Ovary (tissue), 9 donors: ENCODE data around the gene NCR1. TPM values are rescaled to one million over a fixed set of nuclear protein-coding genes. Genes with fewer than 3 reads are reported as not detected.
"Not testable (repeated sequence)": the region's sequence is repeated elsewhere in the genome, so short reads cannot be mapped to it uniquely, and the experiment has no call there.

Source experiments
- DNase-seq, 5 donors: peaks; one replicate each; pipeline ENCODE4 v3.0.0-alpha.2; 2019 to 2020
- H3K27ac ChIP-seq, 2 donors: fragments of 200-600 bp; one replicate each; pipeline versions ENCODE4 v1.5.1 to v1.8.0; 2019 to 2022
- H3K27me3 ChIP-seq: fragments of 200-600 bp; one replicate; pipeline ENCODE4 v1.8.0; 2022
- H3K36me3 ChIP-seq: fragments of 200-600 bp; sonication (generic); one replicate; pipeline ENCODE4 v1.5.1; 2019
- H3K4me1 ChIP-seq: one replicate; pipeline ENCODE4 v1.8.1; 2013; ENCODE audit warnings: mild to moderate bottlenecking, moderate library complexity; ENCODE audit not compliant: insufficient read depth
- H3K4me3 ChIP-seq: fragments of 200-600 bp; sonication (generic); one replicate; pipeline ENCODE4 v1.5.1; 2017
- H3K9me3 ChIP-seq, 2 donors: fragments of 200-600 bp in 1 of 2; sonication (generic) in 1 of 2; one replicate each; pipeline versions ENCODE4 v1.5.1 to v1.8.1; 2013 to 2019; ENCODE audit warnings: mild to moderate bottlenecking in 1 of 2, moderate library complexity in 1 of 2
- CTCF ChIP-seq, 3 donors: fragments of 450-650 bp in 2 of 3; fragments of 200-600 bp in 1 of 3; IDR thresholded peaks; one replicate each; pipeline versions ENCODE4 v1.5.1 to v1.8.0; 2016 to 2022; ENCODE audit warnings: antibody characterized with exemption in 3 of 3, mild to moderate bottlenecking in 1 of 3
- EP300 ChIP-seq: sonication (generic); formaldehyde crosslinking; IDR thresholded peaks from one replicate; pipeline ENCODE4 v1.6.1; 2017; ENCODE audit warnings: antibody characterized with exemption
- POLR2A ChIP-seq: fragments of 450-650 bp; IDR thresholded peaks from one replicate; pipeline ENCODE4 v1.6.1; 2017; ENCODE audit warnings: antibody characterized with exemption, mild to moderate bottlenecking, moderate library complexity
- WGBS, 3 donors: extraction: QIAGEN DNeasy Blood & Tissue Kit in 1 of 3; methylation state at CpG; one replicate each; pipeline versions ENCODE4 v1.1.5 to v1.1.7; 2013 to 2017; 5-methylcytosine and 5-hydroxymethylcytosine counted together
- intact Hi-C, 4 donors: fragments of 100-400 bp; cut with DNase I; formaldehyde crosslinking; loops; one replicate each; pipeline versions ENCODE4 v1.11.0 to v1.15.1; 2022 to 2023
- polyA plus RNA-seq, 2 donors: library from polyadenylated mRNA; stranded (reverse); fragments of 200-250 nt in 1 of 2; fragments of 350-450 nt in 1 of 2; fragmentation: Illumina TruSeq in 1 of 2; extraction: RNeasy Lipid Tissue Mini Kit (QIAGEN cat#74804) in 1 of 2; gene quantifications; one replicate each; pipeline ENCODE4 v1.2.3, GENCODE V29; 2013 to 2014
- total RNA-seq, 7 donors: library from RNA; depleted of rRNA in 2 of 7; stranded (reverse); fragments of >200 nt in 2 of 7; fragmentation: NEBNext Ultra II Directional in 3 of 7; extraction: Animal tissue kit (Norgen Biotek cat#: 25700) in 3 of 7; gene quantifications; one replicate each; pipeline versions ENCODE4 v1.1.0 to v1.2.4, GENCODE V29; 2016 to 2023
- donor health status: DM: no; HTN: no; CAD: no; lungs with moderate emphysema.
- donor health status: DM: no; HTN: no; CAD: no.
- donor health status: Bipolar disorder and iron deficiency.
- donor health status: DM: yes; HTN: yes; CAD: no.
- donor health status: DM: no; HTN: no; CAD: no.
- donor health status: DM: yes; HTN: yes; CAD: no.

The NCR1 gene
- total and polyA plus RNA-seq, 9 donors: 0.33 to 0.66 TPM; not detected in 7

DNA sequence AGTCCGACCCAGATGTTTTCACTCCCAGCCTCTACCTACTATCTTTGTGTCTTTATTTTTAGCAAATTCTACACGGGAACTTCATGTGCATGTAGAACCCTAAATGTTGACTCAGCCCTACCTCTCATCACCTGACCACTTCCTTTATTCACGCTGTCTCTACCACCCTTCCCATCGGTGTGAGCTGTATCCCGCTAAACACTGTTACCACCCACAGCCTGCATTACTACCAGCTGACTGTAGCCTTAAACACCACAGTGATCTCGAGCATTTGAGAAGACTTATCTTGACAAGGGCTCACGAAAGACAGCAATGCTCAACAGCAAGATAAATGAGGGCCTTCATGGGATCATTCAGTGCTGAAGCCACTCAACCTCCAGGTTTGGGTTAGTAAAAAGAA is 15.1 kb downstream of the NCR1 start:
- Histone ChIP-seq H3K36me3 (no peaks in the 10 kb centered on the region), H3K9me3 (no peaks in the 10 kb centered on the region), H3K27me3 (no peaks in the 10 kb centered on the region), H3K4me3 (no peak overlapping the region), H3K27ac (no peak overlapping the region), H3K4me1 (no peaks in the 10 kb centered on the region)
- intact Hi-C loops: no loop called here
- WGBS, 3 donors: 66 to 68% (median 67%) methylated on average over 7 of the region's 7 CpGs
- no peak for TF ChIP-seq EP300
- no peak for DNase-seq

GRCh38 chr19:54923276-54923675 is 17.3 kb downstream of the NCR1 start:
- Histone ChIP-seq H3K4me3 (no peak overlapping the region), H3K27ac (no peak overlapping the region), H3K27me3 (no peaks in the 10 kb centered on the region), H3K9me3 (no peaks in the 10 kb centered on the region), H3K36me3 (no peaks in the 10 kb centered on the region), H3K4me1 (no peaks in the 10 kb centered on the region)
- WGBS, 3 donors: 60 to 64% (median 62%) methylated on average over 9 of the region's 9 CpGs
- TF ChIP-seq POLR2A (no peak), CTCF (IDR thresholded peaks at IDR 0.05) (no peak), EP300 (no peak)
- no peak for DNase-seq
- intact Hi-C loops: no loop called here

GRCh38 chr19:54928299-54928698 is 22.4 kb downstream of the NCR1 start:
- TF ChIP-seq CTCF (IDR thresholded peaks at IDR 0.05): no peak
- no peak for TF ChIP-seq POLR2A
- TF ChIP-seq EP300: no peak
- Histone ChIP-seq H3K36me3 (no peaks in the 10 kb centered on the region), H3K9me3 (no peaks in the 10 kb centered on the region), H3K4me3 (no peak overlapping the region), H3K4me1 (no peaks in the 10 kb centered on the region), H3K27ac (no peak overlapping the region), H3K27me3 (no peaks in the 10 kb centered on the region)
- intact Hi-C loops: no loop called here
- WGBS, 3 donors: 88 to 96% (median 91%) methylated on average over 2 of the region's 2 CpGs
- no peak for DNase-seq

DNA sequence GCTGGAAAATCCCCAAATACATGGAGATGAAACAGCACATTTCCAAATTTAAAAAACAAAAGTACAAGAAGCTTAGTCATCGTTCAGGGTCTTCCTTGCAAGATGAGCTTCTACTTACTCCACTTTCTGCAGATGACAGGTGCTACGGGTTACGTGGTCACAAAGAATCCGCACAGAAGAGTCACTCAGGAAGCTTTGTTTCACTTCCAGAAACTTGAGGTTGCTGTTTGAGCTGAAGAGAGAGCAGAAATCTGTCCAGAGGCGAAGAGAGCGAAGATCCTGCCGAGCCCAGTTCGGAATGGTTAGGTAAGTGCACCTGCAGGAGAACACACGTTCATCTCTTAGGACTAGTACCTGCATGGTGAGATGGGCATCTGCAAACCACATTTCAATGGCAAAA is 32.0 kb downstream of the NCR1 start:
- TF ChIP-seq CTCF (IDR thresholded peaks at IDR 0.05): no peak
- TF ChIP-seq POLR2A: no peak
- no peak for TF ChIP-seq EP300
- no peak overlapping the region for H3K27ac ChIP-seq
- H3K4me3 ChIP-seq: no peak overlapping the region
- whole genome bisulfite sequencing, 3 donors: 79 to 82% (median 82%) methylated on average over 9 of the region's 9 CpGs
- intact Hi-C loops: no loop called here
- no peaks in the 10 kb centered on the region for H3K36me3 ChIP-seq
- H3K4me1 ChIP-seq: no peaks in the 10 kb centered on the region
- no peaks in the 10 kb centered on the region for H3K9me3 ChIP-seq
- H3K27me3 ChIP-seq: no peaks in the 10 kb centered on the region
- DNase-seq: no peak

DNA sequence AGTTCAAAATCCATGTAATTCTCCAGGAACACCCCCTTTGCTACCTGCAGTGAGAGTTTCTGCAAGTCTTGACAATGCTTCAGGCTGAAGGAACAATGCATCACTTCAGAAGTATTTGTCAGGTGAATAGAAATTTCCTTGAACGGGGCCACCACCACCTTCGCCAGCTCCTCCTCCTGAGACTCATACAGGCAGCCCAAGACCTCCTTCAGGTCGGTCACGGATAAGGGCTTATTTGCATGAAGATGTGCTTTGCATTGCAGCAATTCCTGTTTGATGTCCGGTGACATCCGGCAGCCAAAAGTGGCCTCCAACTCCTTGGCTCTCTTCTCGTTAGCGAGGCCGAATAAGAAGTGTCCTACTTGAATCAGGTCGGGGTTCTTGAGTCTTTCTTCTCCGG is 33.0 kb downstream of the NCR1 start:
- Histone ChIP-seq H3K9me3 (no peaks in the 10 kb centered on the region), H3K4me1 (no peaks in the 10 kb centered on the region), H3K27ac (no peak overlapping the region), H3K36me3 (no peaks in the 10 kb centered on the region), H3K4me3 (no peak overlapping the region), H3K27me3 (no peaks in the 10 kb centered on the region)
- no peak for DNase-seq
- WGBS, 3 donors: 69 to 75% (median 71%) methylated on average over 11 of the region's 11 CpGs
- intact Hi-C loops: no loop called here
- no peak for TF ChIP-seq EP300
- no peak for TF ChIP-seq POLR2A
- TF ChIP-seq CTCF (IDR thresholded peaks at IDR 0.05): no peak

DNA sequence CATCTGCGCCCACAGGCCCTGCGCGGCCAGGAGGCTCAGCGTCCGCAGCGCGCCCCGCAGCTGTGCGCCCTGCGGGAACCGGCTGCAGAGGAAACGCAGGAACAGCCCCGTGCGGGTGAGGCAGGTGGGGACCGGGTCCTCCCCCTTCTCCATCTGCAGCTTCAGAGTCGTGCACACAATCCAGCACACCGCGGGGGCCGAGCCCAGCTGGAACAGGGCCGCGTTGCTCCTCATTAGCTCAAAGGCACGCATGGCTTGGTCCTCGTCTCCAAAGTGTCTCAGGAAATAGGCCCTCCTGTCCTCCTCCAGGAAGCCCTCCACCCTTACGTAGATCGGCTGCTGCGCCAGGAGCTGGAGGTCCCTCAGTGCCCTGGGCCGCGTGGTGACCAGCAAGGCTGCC is 33.6 kb downstream of the NCR1 start:
- H3K4me1 ChIP-seq, H3K36me3 ChIP-seq, H3K4me3 ChIP-seq, H3K27ac ChIP-seq, DNase-seq, H3K9me3 ChIP-seq, H3K27me3 ChIP-seq, intact Hi-C loops: not testable (repeated sequence)
- 58 to 73% (median 64%) methylated on average over 13 to 16 of the region's 28 CpGs for WGBS, 3 donors

- H3K27ac ChIP-seq, H3K9me3 ChIP-seq, DNase-seq, intact Hi-C loops, H3K36me3 ChIP-seq, H3K4me3 ChIP-seq, H3K4me1 ChIP-seq, H3K27me3 ChIP-seq: not testable (repeated sequence)
- 47 to 67% (median 60%) methylated on average over 11 of the region's 11 CpGs for WGBS, 3 donors
Observed at GRCh38 chr19:54943772-54944361, 37.9 kb downstream of the NCR1 start.
